Uterus (tissue), 2 donors: ENCODE data around the gene ADNP.

Source experiments
- CTCF ChIP-seq, 4 experiments: fragments of 200-600 bp in 2 of 4; fragments of 450-650 bp in 2 of 4; sonication (generic) in 2 of 4; IDR thresholded peaks; one replicate each; pipeline ENCODE4 v1.5.1; 2016 to 2019; ENCODE audit warnings: antibody characterized with exemption in 4 of 4, mild to moderate bottlenecking in 2 of 4, moderate library complexity in 1 of 4
- POLR2A ChIP-seq, 2 donors: fragments of 450-650 bp; IDR thresholded peaks; one replicate each; pipeline ENCODE4 v1.6.1; 2016; ENCODE audit warnings: antibody characterized with exemption in 2 of 2, mild to moderate bottlenecking in 1 of 2, moderate library complexity in 1 of 2

- TF ChIP-seq CTCF (IDR thresholded peaks at IDR 0.05) (no peak), POLR2A (IDR thresholded peaks at IDR 0.05) (no peak)
Measured at GRCh38 chr20:50886184-50886790, 45.0 kb downstream of the ADNP start.
